HG02840 (cell line): ENCODE data around the gene CFAP410.

ENCODE experiments used
- ATAC-seq: cut with Tn5 transposase; IDR thresholded peaks from one replicate; pipeline ENCODE4 v1.9.1; 2021; ENCODE audit warnings: mild to moderate bottlenecking, moderate library complexity, moderate number of reproducible peaks; ENCODE audit not compliant: unreplicated experiment, low FRiP score

CFAP410 gene

GRCh38 chr21:44301961-44302406 lies 37.2 kb downstream of the CFAP410 start:
- no peak for ATAC-seq

GRCh38 chr21:44301141-44301540 lies 38.0 kb downstream of the CFAP410 start:
- no peak for ATAC-seq

- ATAC-seq, result peak; percentile 28
Observed at GRCh38 chr21:44300262-44300959, 38.8 kb downstream of the CFAP410 start.

DNA sequence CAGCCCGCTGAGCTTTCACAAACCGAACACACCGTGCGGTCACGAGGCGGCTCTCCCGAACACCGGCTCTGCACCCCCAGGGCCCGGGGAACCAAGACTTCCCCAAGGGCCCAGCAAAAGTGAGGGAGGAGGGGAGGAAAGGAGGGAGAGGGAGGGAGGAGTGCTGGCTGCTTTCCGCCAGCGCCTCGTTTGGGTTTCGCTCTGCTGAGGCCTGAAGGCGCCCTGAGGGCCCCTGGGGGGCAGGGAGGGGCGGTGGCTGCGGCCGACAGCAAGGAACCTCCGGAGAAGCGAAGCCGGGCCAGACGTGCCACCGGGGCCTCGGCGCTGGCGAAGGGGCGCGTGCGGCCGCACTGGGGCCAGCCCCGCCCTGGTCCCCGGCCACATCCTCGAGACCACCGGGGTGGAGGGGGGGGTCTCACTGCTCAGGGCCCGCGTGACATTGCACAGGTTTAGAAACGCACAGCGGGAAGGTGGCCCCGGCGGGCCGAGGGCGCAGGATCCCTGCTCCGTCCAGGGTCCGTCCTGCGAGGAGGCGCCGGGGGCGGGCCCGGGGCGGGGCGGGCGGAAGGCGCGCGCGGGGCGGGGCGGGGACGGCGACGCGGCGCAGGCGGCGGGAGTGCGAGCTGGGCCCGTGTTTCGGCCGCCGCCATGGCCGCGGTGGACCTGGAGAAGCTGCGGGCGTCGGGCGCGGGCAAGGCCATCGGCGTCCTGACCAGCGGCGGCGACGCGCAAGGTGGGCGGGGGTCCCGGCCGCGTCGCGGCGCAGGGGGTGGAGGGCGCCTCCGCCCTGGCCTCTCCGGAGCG lies 39.5 kb downstream of the CFAP410 start, which contains the start of gene PFKL:
Gene PFKL (plus strand): TSS at position 596 of the 804 bp plus-strand sequence. CDS start 53 bp downstream, at position 649.
- peak; percentile 44 for ATAC-seq

DNA sequence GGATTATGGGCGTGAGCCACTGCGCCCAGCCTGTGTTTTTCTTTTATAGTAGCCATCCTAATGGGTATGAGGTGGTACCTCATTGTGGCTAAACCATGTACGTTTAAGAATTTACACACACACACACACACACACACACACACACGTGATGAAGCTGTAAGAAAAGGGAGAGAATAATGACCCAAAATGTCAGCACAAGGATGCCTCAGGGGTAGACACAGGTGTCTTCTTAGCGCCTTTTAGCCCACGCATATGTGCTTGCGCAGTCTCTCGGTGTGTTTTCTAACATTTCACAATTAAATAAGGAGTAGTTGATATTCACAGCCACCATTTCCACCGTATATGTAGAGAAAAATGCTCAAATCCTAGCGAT lies 40.1 kb downstream of the CFAP410 start:
- ATAC-seq, result no peak

- ATAC-seq, result no peak
Observed at GRCh38 chr21:44298301-44298700, 40.9 kb downstream of the CFAP410 start.

DNA sequence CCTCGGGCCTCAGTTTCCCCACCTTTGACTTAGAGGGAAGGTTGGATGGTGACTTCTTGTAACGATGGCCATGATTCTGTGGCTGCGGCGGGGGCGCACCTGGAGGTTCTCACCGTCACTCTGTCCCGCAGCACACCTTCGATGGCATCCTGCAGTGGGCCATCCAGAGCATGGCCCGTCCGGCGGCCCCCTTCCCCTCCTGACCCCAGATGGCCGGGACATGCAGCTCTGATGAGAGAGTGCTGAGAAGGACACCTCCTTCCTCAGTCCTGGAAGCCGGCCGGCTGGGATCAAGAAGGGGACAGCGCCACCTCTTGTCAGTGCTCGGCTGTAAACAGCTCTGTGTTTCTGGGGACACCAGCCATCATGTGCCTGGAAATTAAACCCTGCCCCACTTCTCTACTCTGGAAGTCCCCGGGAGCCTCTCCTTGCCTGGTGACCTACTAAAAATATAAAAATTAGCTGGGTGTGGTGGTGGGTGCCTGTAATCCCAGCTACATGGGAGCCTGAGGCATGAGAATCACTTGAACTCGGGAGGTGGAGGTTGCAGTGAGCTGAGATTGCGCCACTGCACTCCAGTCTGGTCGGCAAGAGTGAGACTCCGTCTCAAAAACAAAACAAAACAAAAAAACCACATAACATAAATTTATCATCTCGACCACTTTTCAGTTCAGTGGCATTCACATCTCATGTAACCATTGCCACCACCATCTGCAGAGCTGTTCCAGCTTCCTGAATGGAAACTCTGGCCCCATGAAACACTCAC lies 41.5 kb downstream of the CFAP410 start:
- no peak for ATAC-seq

DNA sequence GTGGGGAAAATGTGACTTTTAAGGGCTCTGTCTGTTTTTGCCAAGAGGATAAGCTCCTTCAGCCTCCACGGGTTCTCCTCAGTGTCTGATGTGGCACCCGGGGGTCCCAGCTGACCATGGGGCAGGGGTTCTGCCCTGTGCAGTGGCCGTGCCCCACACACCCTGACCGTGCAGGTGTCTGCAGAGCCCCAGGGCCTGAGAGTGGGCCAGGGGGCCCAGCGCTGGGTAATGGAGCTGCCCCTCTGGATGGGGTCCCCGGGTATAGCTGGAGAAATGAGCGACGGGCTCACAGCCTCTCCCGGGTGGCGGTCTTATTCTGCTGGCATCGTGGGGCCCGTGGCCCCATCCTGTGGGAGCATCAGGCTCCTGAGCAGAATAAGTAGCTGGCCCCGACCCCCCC lies 42.3 kb downstream of the CFAP410 start:
- no peak for ATAC-seq

DNA sequence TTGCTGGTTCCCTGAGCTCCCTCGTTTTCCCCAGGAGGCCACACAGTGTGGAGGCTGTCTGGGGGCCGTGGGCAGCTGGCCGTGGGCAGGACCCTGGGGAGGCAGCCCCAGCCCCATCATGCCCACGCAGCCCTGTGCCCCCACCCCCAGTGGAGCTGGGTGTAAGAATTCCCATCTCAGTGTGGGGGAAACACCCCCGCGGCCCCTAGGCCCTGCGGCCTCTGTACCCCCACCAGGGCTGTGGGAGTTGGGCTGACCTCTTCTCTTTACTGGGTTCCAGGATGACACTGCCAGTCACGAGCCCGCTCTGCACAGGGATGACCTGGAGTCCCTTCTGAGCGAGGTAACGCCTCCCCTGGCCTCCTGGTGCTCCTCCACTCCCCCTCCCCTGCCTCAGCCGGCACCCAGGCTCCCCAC lies 43.1 kb downstream of the CFAP410 start:
- ATAC-seq, result no peak

DNA sequence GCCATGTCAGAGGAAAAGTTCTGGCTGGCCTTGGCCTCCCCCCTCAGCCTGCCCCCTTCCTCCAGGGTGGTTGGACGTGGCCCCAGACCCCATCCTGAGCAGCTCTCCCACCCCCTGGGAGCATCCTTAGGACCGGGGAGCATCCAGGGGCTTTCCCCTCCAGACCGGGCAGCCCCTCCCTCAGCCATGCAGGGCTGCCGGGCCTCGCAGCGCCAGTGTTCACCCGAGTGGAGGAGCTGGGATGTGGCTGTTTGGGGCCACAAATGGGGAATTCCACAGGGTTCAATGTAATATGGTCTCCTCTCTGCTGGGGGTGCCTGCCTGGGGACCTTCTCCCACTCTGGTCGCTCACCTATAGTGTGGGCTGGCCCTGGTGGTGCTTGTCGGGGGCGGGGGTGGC lies 43.5 kb downstream of the CFAP410 start:
- ATAC-seq, result no peak

- ATAC-seq, result no peak
Observed at GRCh38 chr21:44295163-44295573, 44.0 kb downstream of the CFAP410 start.

DNA sequence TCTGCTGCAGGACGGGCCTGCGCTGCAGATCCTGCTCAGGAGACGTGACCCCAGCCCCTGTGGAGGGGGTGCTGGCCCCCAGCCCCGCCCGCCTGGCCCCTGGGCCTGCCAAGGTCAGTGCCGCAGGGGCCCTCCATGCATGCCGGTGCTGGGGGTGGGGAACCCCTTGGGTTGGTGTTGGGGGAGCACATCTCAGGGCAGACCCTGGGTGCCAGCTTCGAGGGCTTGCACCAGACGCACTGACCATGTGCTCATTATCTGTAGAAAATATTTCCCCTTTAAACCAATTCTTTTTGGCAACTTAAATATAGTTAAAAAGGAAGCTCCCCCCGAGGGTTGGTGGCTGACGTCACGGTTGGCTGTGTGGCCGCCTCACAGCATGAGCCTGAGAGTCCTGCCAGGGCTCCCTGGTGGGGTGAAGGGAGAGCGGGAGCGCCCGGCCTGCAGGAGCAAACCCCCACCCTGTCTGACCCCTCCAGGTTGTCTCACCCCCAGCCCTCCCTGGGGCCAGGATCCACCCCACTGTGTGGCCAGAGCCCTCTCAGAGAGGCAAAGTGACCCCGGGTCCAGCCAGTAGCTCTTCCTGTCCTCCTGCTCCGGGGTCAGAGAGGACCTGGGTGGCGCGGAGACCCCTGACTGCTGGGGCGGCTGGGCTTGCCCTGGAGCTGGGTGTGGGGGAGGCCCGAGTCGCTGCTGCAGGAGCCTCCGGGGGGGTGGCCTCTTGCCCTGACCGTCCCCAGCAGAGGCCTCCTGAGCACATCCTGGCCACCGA lies 44.6 kb downstream of the CFAP410 start:
- ATAC-seq, result no peak

DNA sequence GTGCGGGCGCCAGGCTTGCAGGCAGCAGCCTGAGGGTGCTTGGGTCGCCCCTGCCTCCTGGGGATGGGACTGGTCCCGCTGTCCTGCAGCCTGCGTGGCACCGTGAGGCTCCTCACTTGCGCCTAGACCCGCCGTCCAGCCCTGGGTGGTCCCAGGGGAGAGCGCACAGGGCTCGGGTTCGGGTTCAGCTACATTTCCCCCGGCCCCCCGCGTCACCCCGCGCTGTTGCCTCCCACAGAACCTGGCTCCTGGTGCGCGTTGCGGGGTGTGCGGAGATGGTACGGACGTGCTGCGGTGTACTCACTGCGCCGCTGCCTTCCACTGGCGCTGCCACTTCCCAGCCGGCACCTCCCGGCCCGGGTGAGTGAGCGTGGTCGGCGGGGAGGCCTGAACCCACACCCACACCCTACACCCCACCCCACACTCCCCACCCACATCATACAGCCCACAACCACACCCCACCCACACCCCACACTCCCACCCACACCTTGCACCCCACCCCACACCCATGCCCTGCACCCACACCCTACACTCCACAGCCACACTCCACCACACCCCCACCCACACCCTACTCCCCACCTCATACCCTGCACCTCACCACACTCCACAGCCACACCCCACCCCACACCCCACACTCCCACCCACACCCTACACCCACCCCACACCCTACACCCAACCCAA lies 45.5 kb downstream of the CFAP410 start:
- no peak for ATAC-seq

GRCh38 chr21:44292812-44293195 lies 46.4 kb downstream of the CFAP410 start:
- ATAC-seq, result no peak

- no peak for ATAC-seq
Observed at GRCh38 chr21:44291936-44292811, 47.0 kb downstream of the CFAP410 start.

DNA sequence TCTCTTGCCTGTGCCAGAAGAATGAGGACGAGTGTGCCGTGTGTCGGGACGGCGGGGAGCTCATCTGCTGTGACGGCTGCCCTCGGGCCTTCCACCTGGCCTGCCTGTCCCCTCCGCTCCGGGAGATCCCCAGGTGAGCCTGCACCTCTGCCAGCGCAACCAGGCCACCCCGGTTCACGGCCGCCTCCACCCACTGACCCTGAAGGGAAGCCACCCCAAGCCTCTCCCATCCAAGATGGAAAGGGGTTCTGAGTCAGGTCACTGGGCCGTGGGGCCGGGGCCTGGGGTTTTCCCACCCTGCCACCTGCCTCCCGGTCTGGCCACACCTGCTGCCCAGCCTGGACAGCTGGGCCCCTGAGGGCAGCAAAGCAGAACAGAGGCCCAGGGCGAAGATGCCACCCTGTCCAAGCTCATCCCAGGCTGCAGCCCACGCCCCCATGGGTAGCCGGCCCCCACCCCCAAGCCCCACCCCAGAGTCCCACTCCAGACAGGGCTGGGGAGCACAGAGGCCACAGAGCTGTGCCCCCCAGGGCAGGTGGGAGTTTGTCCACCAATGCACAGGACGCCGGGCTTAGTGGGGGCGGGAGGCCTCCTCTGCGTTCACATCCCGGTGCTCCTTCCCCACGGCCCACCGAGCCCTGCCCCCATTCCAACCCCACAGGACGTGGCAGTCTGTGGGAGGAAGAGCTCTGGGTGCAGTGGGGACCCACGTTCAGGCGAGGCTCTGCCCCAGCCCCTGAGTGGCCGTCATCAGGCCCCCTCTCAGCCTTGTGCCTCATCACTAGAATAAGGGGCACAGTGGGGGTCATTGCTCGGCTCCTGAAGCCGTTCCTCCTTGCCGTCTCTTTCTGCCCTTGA lies 47.9 kb downstream of the CFAP410 start:
- no peak for ATAC-seq

DNA sequence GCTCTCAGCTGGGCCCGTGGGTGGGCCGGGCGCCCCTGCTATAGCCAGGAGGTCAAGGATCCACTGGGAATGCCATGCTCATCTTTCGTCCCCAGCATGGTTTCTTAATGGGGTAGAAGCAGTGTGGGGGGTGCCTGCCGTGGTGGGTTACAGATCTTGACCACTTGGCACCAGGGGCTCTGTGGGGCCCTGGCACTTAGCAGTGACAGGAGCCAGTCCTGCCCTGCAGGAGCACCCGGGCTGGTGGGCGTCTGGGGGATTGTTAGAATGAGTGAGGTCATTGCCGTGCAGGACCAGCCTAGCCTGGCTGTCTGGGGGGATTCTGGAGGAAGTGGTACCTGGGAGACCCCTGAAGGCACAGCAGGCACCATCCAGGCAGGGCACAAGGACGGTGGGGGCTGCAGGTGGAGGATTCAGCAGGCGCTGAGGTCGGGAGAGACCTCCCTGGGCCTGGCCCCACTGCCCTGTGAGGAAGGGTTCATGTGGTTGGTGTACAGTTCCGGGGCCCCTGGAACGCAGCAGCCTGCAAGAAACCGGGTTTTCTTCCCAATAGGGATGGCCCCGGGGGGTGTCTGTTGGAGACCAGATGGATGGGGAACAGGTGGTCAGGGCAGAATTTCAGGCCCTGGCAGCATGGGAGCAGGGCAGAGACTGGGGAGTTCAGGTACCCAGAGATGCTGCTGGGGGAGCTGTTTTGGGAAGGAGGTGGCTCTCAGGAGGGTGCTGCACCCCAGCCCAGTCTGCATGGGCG lies 48.7 kb downstream of the CFAP410 start:
- ATAC-seq, result no peak
